Body of pancreas (tissue), 4 donors: Measurements from ENCODE around the gene DNAAF8. TPM values are rescaled to one million over a fixed set of nuclear protein-coding genes. Genes with fewer than 3 reads are reported as not detected.

ENCODE experiments used
- ATAC-seq: fragments of 150-250 bp; one replicate; pipeline ENCODE4 v1.9.1; 2016
- DNase-seq, 4 donors: peaks; one replicate each; pipeline ENCODE4 v3.0.0-alpha.2; 2019
- H3K27ac ChIP-seq, 4 donors: fragments of 200-600 bp; sonication (generic); 1 replicate in 3 of 4; 2 replicates in 1 of 4; pipeline versions ENCODE4 v1.5.1 to v1.6.1; 2016 to 2019; ENCODE audit warnings: mild to moderate bottlenecking in 1 of 4, mixed read lengths in 1 of 4, moderate library complexity in 1 of 4
- H3K27me3 ChIP-seq, 2 donors: fragments of 200-600 bp; sonication (generic); one replicate each; pipeline ENCODE4 v1.6.0; 2016; ENCODE audit warnings: mild to moderate bottlenecking in 1 of 2
- H3K36me3 ChIP-seq, 2 donors: fragments of 200-600 bp; sonication (generic); replicated peaks in 1 of 2; 2 replicates each; pipeline ENCODE4 v1.5.1; 2016; ENCODE audit warnings: low read depth in 2 of 2; ENCODE audit not compliant: insufficient read depth in 1 of 2
- H3K4me1 ChIP-seq: fragments of 200-600 bp; sonication (generic); one replicate; pipeline ENCODE4 v1.6.0; 2016
- H3K4me3 ChIP-seq, 2 donors: fragments of 200-600 bp; sonication (generic); 1 replicate in 1 of 2; 2 replicates in 1 of 2; pipeline ENCODE4 v1.5.1; 2016 to 2019
- H3K9me3 ChIP-seq, 3 donors: fragments of 200-600 bp; sonication (generic); 1 replicate in 2 of 3; 2 replicates in 1 of 3; pipeline ENCODE4 v1.5.1; 2016
- CTCF ChIP-seq, 7 experiments: fragments of 450-650 bp in 4 of 7; fragments of 200-600 bp in 3 of 7; sonication (generic) in 3 of 7; IDR thresholded peaks; one replicate each; pipeline ENCODE4 v1.5.1; 2016 to 2019; ENCODE audit warnings: antibody characterized with exemption in 7 of 7
- POLR2A ChIP-seq, 3 donors: fragments of 450-650 bp; IDR thresholded peaks; one replicate each; pipeline ENCODE4 v1.6.1; 2016; ENCODE audit warnings: antibody characterized with exemption in 3 of 3, mild to moderate bottlenecking in 2 of 3
- WGBS, 2 donors: methylation state at CpG; one replicate each; pipeline ENCODE4 v1.1.5; 2017; 5-methylcytosine and 5-hydroxymethylcytosine counted together
- intact Hi-C: fragments of 100-400 bp; cut with DNase I; formaldehyde crosslinking; loops from one replicate; pipeline ENCODE4 v1.15.1; 2023
- total RNA-seq, 2 donors: library from RNA; depleted of rRNA; stranded (reverse); fragments of >200 nt; gene quantifications; one replicate each; pipeline ENCODE4 v1.1.0, GENCODE V29; 2016

DNAAF8 gene
- total RNA-seq, 2 donors from 2014 or later = under 0.01 to 0.26 TPM

- no peak for DNase-seq
- Histone ChIP-seq H3K9me3 (no peaks in the 10 kb centered on the region), H3K27me3 (no peaks in the 10 kb centered on the region), H3K27ac (no peak overlapping the region), H3K36me3 (peaks cover 0 to 15% of the 10 kb centered on the region in 2 donors), H3K4me1 (peaks cover 25% of the 10 kb centered on the region), H3K4me3 (no peak overlapping the region)
- intact Hi-C loops = loop anchor here (10.0 kb wide), 1 partner anchor 259 kb away; the partner anchor contains the start of gene SEC14L5
- ATAC-seq = no peak
- 59 to 63% methylated on average over 10 to 12 of the region's 12 CpGs for WGBS, 2 donors
- TF ChIP-seq POLR2A (IDR thresholded peaks at IDR 0.05) (no peak), CTCF (IDR thresholded peaks at IDR 0.05) (no peak)
These were observed 38.7 kb upstream of the DNAAF8 start for GRCh38 chr16:4695473-4696171.

DNA sequence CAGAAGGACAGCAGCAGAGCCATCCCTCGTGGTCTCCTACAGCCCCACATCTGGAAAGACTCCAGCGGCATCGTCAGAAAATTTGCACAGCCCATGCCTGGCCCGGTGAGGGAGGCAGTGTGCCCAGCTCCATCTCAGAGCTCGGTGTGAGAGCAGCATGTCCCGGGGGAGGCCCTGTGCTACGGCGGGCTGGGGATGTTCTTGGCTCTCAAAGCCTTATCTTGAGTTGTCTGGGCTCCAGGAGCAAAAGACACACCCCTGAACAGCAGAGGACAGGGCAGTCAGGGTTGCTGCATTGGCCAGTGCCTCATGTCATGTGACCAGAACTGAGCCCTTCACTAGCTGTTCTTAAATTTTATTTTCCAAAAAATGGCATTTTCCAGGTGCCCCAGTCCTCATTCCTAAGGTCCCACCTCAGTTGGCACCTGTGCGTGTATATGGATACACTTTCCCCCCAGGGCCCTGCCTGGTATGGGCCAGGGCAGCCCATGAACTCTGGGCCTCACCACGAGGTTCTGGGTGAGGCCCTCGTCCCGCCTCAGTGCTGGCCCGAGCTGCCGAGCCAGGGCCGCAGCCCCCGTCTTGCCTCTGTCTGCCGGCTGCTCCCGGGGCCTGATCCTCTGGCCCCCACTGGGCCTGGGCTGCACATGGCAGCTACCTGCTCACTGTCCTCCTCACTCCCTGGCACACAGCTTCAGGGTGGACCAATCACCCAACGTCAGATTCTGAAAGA is 38.0 kb upstream of the DNAAF8 start:
- TF ChIP-seq CTCF (IDR thresholded peaks at IDR 0.05) = no peak
- no peak for TF ChIP-seq POLR2A (IDR thresholded peaks at IDR 0.05)
- intact Hi-C loops = loop anchor here (10.0 kb wide), 1 partner anchor 258 kb away; the partner anchor contains the start of gene SEC14L5
- Histone ChIP-seq H3K36me3 (peaks cover 0 to 15% of the 10 kb centered on the region in 2 donors), H3K27me3 (no peaks in the 10 kb centered on the region), H3K4me1 (peaks cover 25% of the 10 kb centered on the region), H3K27ac (no peak overlapping the region), H3K9me3 (no peaks in the 10 kb centered on the region), H3K4me3 (no peak overlapping the region)
- DNase-seq = no peak
- ATAC-seq = no peak
- WGBS, 2 donors = 69 to 83% methylated on average over 11 to 19 of the region's 19 CpGs

GRCh38 chr16:4696905-4697847 is 37.2 kb upstream of the DNAAF8 start:
- intact Hi-C loops = loop anchor here (10.0 kb wide), 1 partner anchor 258 kb away; the partner anchor contains the start of gene SEC14L5
- Histone ChIP-seq H3K4me3 (no peak overlapping the region), H3K9me3 (no peaks in the 10 kb centered on the region), H3K36me3 (peaks cover 0 to 15% of the 10 kb centered on the region in 2 donors), H3K27ac (no peak overlapping the region), H3K4me1 (peaks cover 24% of the 10 kb centered on the region), H3K27me3 (no peaks in the 10 kb centered on the region)
- ATAC-seq (no peak), DNase-seq (no peak)
- WGBS, 2 donors = 68 to 77% methylated on average over 13 to 33 of the region's 33 CpGs
- no peak for TF ChIP-seq CTCF (IDR thresholded peaks at IDR 0.05)
- no peak for TF ChIP-seq POLR2A (IDR thresholded peaks at IDR 0.05)

DNA sequence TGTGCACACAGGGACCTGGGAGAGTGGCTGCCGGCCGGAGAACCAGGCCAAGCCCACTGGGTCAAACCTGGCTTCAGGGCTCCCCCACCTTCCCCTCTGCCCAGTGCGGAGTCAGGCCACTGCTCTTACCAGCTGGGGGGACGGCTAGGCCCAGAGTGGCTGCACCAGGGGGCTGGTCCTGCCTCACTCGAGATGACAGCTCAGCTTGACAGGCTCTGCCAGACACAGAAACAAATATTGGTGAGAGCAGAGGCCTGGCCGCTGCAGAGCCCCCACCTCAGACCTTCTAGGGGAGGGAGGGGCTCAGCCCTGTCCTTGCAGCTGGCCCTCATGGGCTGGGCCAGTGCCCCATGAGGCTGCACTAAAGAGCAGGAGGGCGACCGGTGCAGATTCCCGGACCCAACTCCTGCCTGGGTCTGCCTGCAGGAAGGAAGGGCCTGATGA is 36.5 kb upstream of the DNAAF8 start:
- TF ChIP-seq CTCF (IDR thresholded peaks at IDR 0.05) (no peak), POLR2A (IDR thresholded peaks at IDR 0.05) (no peak)
- ATAC-seq (no peak), DNase-seq (no peak)
- WGBS, 2 donors = 83 to 90% methylated on average over 1 to 7 of the region's 9 CpGs
- intact Hi-C loops = loop anchor here (10.0 kb wide), 1 partner anchor 257 kb away; the partner anchor contains the start of gene SEC14L5
- Histone ChIP-seq H3K27ac (no peak overlapping the region), H3K4me1 (peaks cover 18% of the 10 kb centered on the region), H3K4me3 (no peak overlapping the region), H3K36me3 (peaks cover 0 to 15% of the 10 kb centered on the region in 2 donors), H3K27me3 (no peaks in the 10 kb centered on the region), H3K9me3 (no peaks in the 10 kb centered on the region)
